NB4 (cell line): ENCODE data around the gene FHIT.

ENCODE experiments used
- CTCF ChIP-seq: IDR thresholded peaks from one replicate; pipeline ENCODE4 v1.5.1; 2012; ENCODE audit warnings: low read depth, low read length
- MAX ChIP-seq: IDR thresholded peaks from 2 replicates; pipeline ENCODE4 v1.6.1; 2011; ENCODE audit warnings: low read depth, low read length
- MYC ChIP-seq: IDR thresholded peaks from 2 replicates; pipeline ENCODE4 v1.6.1; 2011; ENCODE audit warnings: low read depth, low read length
- POLR2A ChIP-seq: IDR thresholded peaks from 2 replicates; pipeline ENCODE4 v1.6.1; 2011; ENCODE audit warnings: mild to moderate bottlenecking; ENCODE audit not compliant: insufficient read length; ENCODE audit errors: extremely low read depth

GRCh38 chr3:60076331-60076730, 1174.9 kb downstream of the FHIT start:
- TF ChIP-seq MAX = no peak
- TF ChIP-seq CTCF = no peak
- TF ChIP-seq POLR2A = no peak
- TF ChIP-seq MYC = no peak
